ENCODE measurements around the gene CSRNP3. TPM values are rescaled to one million over a fixed set of nuclear protein-coding genes. Genes with fewer than 3 reads are reported as not detected.

The CSRNP3 gene
- total RNA-seq, 2 donors from 2014 or later: 1.8 to 2.7 TPM

DNA sequence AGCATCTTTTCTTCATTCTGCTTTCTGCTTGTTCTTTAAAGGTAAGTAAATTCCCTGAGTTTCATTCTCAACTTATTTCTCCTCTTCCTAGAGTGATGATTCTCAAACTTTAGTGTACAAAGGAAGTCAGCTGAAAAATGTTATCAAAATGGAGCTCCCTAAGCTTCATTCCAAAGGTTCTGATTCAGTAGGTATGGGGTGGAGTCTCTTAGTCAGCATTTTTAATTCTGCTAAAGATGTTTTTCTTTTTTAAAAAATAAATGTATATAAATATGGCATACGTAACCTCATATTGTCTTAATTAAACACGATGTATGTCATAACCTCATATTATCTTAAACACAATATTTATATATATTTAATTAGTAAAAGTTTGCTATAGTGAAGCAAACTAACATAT lies 3.1 kb upstream of the CSRNP3 start:
- Histone ChIP-seq H3K36me3 (no peaks in the 10 kb centered on the region), H3K4me3 (no peak overlapping the region), H3K4me1 (ENCODE audit: control insufficient read depth in 1 of 2, low read depth in 2 of 2) (peaks cover 0 to 7% of the 10 kb centered on the region in 2 donors), H3K9me3 (no peaks in the 10 kb centered on the region), H3K27me3 (replicated peaks; ENCODE audit: insufficient read depth) (no peaks in the 10 kb centered on the region), H3K27ac (no peak overlapping the region)
- no peak for DNase-seq (ENCODE audit: low spot score)
- ATAC-seq (ENCODE audit: insufficient number of reproducible peaks, low FRiP score, low read depth): no peak
- TF ChIP-seq, protein P1, sequence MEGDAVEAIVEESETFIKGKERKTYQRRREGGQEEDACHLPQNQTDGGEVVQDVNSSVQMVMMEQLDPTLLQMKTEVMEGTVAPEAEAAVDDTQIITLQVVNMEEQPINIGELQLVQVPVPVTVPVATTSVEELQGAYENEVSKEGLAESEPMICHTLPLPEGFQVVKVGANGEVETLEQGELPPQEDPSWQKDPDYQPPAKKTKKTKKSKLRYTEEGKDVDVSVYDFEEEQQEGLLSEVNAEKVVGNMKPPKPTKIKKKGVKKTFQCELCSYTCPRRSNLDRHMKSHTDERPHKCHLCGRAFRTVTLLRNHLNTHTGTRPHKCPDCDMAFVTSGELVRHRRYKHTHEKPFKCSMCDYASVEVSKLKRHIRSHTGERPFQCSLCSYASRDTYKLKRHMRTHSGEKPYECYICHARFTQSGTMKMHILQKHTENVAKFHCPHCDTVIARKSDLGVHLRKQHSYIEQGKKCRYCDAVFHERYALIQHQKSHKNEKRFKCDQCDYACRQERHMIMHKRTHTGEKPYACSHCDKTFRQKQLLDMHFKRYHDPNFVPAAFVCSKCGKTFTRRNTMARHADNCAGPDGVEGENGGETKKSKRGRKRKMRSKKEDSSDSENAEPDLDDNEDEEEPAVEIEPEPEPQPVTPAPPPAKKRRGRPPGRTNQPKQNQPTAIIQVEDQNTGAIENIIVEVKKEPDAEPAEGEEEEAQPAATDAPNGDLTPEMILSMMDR (IDR thresholded peaks at IDR 0.05): no peak

DNA sequence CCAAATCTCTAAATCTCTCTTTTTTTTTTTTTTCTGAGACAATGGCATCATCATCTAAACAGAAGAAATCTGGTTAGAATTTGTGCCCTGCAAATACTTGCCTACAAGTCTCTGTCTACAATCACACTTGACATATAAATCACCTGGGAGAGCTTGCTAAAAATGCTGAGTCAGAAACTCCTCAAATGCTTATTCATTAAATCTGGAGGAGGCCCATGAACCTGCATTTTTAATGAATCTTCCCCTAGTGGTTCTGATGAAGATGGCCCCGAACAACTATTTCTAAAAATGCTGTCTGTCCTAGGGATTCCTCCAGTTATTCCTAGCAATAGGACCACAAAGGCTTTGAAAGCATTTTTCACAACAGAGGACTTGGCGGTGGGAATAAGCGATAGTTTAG lies 1.6 kb upstream of the CSRNP3 start:
- TF ChIP-seq, protein P1 (IDR thresholded peaks at IDR 0.05): no peak
- DNase-seq (ENCODE audit: low spot score) (no peak), ATAC-seq (ENCODE audit: insufficient number of reproducible peaks, low FRiP score, low read depth) (no peak)
- Histone ChIP-seq H3K27ac (no peak overlapping the region), H3K36me3 (no peaks in the 10 kb centered on the region), H3K4me3 (no peak overlapping the region), H3K9me3 (no peaks in the 10 kb centered on the region), H3K27me3 (replicated peaks; ENCODE audit: insufficient read depth) (no peaks in the 10 kb centered on the region), H3K4me1 (ENCODE audit: control insufficient read depth in 1 of 2, low read depth in 2 of 2) (peaks cover 0 to 7% of the 10 kb centered on the region in 2 donors)

DNA sequence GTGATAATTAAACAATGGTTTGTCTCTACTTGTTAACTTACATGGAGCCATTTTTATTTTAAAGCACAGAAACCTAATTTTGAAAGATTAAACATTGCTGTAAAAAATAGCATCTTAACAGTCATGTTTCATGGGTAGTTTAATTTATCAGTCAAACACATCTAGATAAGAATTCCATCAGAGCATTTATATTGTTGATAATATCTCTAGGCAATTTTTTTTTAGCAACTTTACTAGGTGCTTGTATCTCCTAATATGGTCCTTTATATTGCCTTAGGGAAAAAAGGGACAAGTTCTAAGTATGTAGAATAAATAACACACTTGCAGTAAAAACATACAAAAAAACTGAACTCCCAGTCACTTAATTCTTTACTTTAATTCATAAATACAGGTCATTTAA lies 863 bp downstream of the CSRNP3 start:
- H3K27me3 ChIP-seq (replicated peaks; ENCODE audit: insufficient read depth): no peaks in the 10 kb centered on the region
- no peaks in the 10 kb centered on the region for H3K9me3 ChIP-seq
- ATAC-seq (ENCODE audit: insufficient number of reproducible peaks, low FRiP score, low read depth) (no peak), DNase-seq (ENCODE audit: low spot score) (no peak)
- H3K27ac ChIP-seq: no peak overlapping the region
- H3K4me3 ChIP-seq: peak overlapping the region; percentile 70
- no peaks in the 10 kb centered on the region for H3K36me3 ChIP-seq
- peaks cover 0 to 7% of the 10 kb centered on the region in 2 donors for H3K4me1 ChIP-seq (ENCODE audit: control insufficient read depth in 1 of 2, low read depth in 2 of 2)
- TF ChIP-seq, protein P1 (IDR thresholded peaks at IDR 0.05): no peak

DNA sequence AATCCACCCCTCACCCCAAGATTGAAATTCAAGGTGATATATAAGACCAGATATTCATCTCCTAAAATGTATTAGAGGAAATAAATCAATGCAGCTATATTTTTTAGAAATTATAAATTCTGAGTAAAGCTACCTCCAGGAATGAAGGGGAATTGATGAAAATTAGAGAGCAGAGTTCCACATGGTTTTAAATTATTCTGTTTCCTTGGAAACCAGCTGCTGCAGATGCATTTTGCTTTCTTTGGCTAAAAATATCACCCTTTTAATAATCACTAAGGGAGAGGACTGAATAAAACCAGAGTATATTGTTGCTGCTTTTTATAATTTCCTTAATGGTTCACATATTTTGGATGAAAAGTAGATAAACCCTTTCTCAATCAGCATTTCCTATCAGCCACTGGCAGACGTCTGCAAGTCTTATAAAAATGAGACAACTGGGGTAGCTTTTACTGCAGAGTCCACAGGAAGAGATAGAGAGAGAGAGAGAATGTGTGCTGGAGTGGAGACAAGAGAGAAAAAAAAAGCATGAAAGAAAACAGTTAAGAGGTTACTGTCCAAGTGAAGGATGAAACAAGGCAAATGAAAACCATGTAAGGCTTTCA lies 2.0 kb downstream of the CSRNP3 start:
- Histone ChIP-seq H3K36me3 (no peaks in the 10 kb centered on the region), H3K4me3 (no peak overlapping the region), H3K4me1 (ENCODE audit: control insufficient read depth in 1 of 2, low read depth in 2 of 2) (peaks cover 0 to 7% of the 10 kb centered on the region in 2 donors), H3K27ac (no peak overlapping the region), H3K9me3 (no peaks in the 10 kb centered on the region), H3K27me3 (replicated peaks; ENCODE audit: insufficient read depth) (no peaks in the 10 kb centered on the region)
- DNase-seq (ENCODE audit: low spot score) (no peak), ATAC-seq (ENCODE audit: insufficient number of reproducible peaks, low FRiP score, low read depth) (no peak)
- TF ChIP-seq, protein P1 (IDR thresholded peaks at IDR 0.05): no peak

DNA sequence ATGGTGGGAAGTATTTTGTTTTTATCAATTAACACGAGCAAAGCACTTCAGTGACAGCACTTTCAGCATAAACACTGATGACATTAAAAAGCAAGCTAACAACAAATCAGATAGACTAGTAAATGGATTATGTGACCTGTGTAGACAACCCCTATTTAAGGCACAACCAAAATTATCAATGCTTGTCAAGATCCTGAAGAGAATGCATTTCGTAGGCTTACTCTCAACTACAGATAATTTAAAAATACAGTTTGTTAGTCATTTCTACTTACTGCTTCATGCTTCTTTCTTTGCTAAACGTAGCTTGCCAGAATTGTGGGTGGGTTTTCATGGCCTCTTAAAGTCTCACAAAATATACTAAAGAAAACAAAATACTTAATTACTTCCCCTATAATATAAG lies 3.4 kb downstream of the CSRNP3 start:
- Histone ChIP-seq H3K4me1 (ENCODE audit: control insufficient read depth in 1 of 2, low read depth in 2 of 2) (peaks cover 0 to 7% of the 10 kb centered on the region in 2 donors), H3K36me3 (no peaks in the 10 kb centered on the region), H3K4me3 (no peak overlapping the region), H3K27me3 (replicated peaks; ENCODE audit: insufficient read depth) (no peaks in the 10 kb centered on the region), H3K9me3 (no peaks in the 10 kb centered on the region), H3K27ac (no peak overlapping the region)
- TF ChIP-seq, protein P1 (IDR thresholded peaks at IDR 0.05): no peak
- DNase-seq (ENCODE audit: low spot score) (no peak), ATAC-seq (ENCODE audit: insufficient number of reproducible peaks, low FRiP score, low read depth) (no peak)

Data from thoracic aorta (tissue), 2 donors.